SK-N-MC (cell line): ENCODE data around the gene VSIG2.

ENCODE experiments used
- EZH2 ChIP-seq: fragments of 200-600 bp; sonication (generic); IDR thresholded peaks from one replicate; pipeline ENCODE4 v1.6.1; 2017; ENCODE audit warnings: antibody characterized with exemption
- FOXP2 ChIP-seq: optimal IDR thresholded peaks from 2 replicates; pipeline ENCODE3; 2011; ENCODE audit warnings: mild to moderate bottlenecking, moderate library complexity; ENCODE audit not compliant: insufficient read depth; ENCODE audit errors: extremely low read length, control extremely low read depth
- POLR2AphosphoS5 ChIP-seq: IDR thresholded peaks from 2 replicates; pipeline ENCODE4 v1.6.1; 2012; ENCODE audit warnings: mild to moderate bottlenecking, low read depth, low read length, borderline replicate concordance

DNA sequence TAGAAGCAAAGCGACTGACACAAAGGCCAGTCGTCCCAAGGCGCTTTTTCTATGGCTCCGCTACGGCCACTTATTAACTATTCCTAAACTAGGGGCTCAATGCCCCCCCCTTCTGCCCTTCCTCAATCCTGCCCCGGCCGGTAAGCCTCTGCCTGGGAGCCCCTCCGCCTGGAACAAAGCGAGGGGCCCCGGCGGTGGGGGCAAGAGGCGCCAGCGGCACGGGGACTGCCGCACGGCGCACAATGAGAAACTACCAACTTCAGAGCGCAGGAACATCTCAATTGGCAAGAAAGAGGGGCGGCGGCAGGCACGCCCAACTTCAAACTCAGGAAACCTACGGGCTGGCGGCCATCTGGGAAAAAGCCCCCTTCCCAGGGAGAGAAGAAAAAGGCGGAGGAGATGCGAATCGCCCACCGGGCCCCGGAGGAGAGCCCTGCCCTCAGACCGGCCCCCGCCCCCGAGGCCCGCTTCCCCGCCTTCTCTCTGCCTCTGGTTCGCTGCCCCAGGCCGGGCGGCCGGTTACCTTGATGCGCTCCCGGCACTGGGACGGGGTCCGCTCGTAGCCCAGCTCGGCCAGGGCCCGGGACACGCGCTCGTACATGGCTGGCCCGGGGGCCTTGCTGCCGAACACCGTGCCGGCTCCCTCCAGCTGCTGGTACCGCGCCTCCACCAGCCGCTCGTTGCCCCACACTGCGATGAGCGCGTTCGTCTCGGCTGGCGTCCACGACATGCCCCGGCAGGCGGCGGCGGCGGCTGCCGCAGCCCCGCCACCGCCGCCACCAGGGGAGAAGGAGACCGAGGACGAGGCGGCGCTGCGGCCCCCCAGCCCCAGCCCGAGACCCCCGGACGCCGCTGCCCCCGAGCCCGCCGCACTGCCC lies 47.5 kb upstream of the VSIG2 start:
- TF ChIP-seq EZH2 = no peak
- no peak for TF ChIP-seq POLR2AphosphoS5
- no peak for TF ChIP-seq FOXP2
